IMR-90 (cell line): ENCODE measurements around the gene MROH2A.

Source experiments
- BHLHE40 ChIP-seq: fragments of 150-350 bp; IDR thresholded peaks from 2 replicates; pipeline ENCODE4 v1.6.1; 2016; ENCODE audit warnings: mild to moderate bottlenecking, low read depth, low read length
- CHD1 ChIP-seq: IDR thresholded peaks from 2 replicates; pipeline ENCODE4 v1.6.1; 2012; ENCODE audit warnings: low read depth, low read length, improper control_type of control experiment
- MAFK ChIP-seq: IDR thresholded peaks from 2 replicates; pipeline ENCODE4 v1.6.1; 2012; ENCODE audit warnings: low read depth, low read length, improper control_type of control experiment
- MXI1 ChIP-seq: IDR thresholded peaks from 2 replicates; pipeline ENCODE4 v1.6.1; 2012; ENCODE audit warnings: low read depth, mild to moderate bottlenecking, low read length, moderate library complexity, borderline replicate concordance
- POLR2A ChIP-seq: IDR thresholded peaks from 2 replicates; pipeline ENCODE4 v1.6.1; 2012; ENCODE audit warnings: mild to moderate bottlenecking, low read depth, low read length
- RAD21 ChIP-seq: IDR thresholded peaks from 2 replicates; pipeline ENCODE4 v1.6.1; 2012; ENCODE audit warnings: low read length, improper control_type of control experiment
- RCOR1 ChIP-seq: IDR thresholded peaks from 2 replicates; pipeline ENCODE4 v1.6.1; 2012; ENCODE audit warnings: mild to moderate bottlenecking, low read length, improper control_type of control experiment; ENCODE audit not compliant: insufficient replicate concordance
- SMC3 ChIP-seq: fragments of 150-350 bp; IDR thresholded peaks from 2 replicates; pipeline ENCODE4 v1.6.1; 2016; ENCODE audit warnings: low read depth, mild to moderate bottlenecking, antibody characterized with exemption, low read length, moderate library complexity
- TF ChIP-seq, protein P1 (sequence below): conservative IDR thresholded peaks from 2 replicates; pipeline ENCODE4 v1.5.1; 2012; ENCODE audit warnings: mild to moderate bottlenecking, low read depth, low read length, improper control_type of control experiment

DNA sequence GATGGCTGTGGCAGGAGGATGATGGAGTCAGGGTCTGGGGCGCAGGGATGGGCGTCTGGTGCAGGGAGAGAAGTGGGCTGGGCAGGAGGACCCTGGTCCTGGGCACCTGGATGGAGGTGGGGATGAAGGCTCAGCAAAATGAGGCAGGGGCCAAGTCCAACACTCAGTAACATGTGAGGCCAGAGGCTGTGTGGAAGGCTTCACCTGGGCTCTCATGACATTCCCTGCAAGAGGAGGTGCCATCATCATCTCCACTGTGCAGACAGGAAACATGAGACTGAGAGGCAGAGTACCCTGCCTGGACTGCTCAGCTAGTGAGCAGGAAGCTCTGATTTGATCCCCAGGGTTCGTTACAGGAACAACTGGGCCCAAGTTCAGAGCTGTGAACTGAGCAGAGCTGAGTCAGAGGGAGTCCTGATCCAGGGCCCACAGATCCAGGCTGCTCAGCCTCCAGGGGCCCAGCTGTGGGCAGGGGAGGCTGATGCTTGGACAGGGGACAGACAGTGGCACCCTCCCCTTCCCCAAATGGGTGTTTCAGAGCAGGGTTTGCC is 39.3 kb downstream of the MROH2A start:
- no peak for TF ChIP-seq BHLHE40
- TF ChIP-seq, protein P1, sequence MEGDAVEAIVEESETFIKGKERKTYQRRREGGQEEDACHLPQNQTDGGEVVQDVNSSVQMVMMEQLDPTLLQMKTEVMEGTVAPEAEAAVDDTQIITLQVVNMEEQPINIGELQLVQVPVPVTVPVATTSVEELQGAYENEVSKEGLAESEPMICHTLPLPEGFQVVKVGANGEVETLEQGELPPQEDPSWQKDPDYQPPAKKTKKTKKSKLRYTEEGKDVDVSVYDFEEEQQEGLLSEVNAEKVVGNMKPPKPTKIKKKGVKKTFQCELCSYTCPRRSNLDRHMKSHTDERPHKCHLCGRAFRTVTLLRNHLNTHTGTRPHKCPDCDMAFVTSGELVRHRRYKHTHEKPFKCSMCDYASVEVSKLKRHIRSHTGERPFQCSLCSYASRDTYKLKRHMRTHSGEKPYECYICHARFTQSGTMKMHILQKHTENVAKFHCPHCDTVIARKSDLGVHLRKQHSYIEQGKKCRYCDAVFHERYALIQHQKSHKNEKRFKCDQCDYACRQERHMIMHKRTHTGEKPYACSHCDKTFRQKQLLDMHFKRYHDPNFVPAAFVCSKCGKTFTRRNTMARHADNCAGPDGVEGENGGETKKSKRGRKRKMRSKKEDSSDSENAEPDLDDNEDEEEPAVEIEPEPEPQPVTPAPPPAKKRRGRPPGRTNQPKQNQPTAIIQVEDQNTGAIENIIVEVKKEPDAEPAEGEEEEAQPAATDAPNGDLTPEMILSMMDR, result no peak
- TF ChIP-seq POLR2A, result no peak
- TF ChIP-seq SMC3, result no peak
- TF ChIP-seq MXI1, result no peak
- no peak for TF ChIP-seq RAD21
- TF ChIP-seq MAFK, result no peak
- TF ChIP-seq CHD1, result no peak
- no peak for TF ChIP-seq RCOR1
